GM19193 (cell line): ENCODE results near the gene HTT.

ENCODE experiments used
- POLR2A ChIP-seq: IDR thresholded peaks from 4 replicates; pipeline ENCODE4 v1.6.1; 2011; ENCODE audit not compliant: insufficient read depth, insufficient read length; ENCODE audit errors: extremely low read depth

Gene HTT

GRCh38 chr4:3267576-3268394 lies 193.3 kb downstream of the HTT start:
- TF ChIP-seq POLR2A, result no peak

- TF ChIP-seq POLR2A, result no peak
Observed at GRCh38 chr4:3268395-3269104, 194.1 kb downstream of the HTT start.

- TF ChIP-seq POLR2A, result no peak
Observed at GRCh38 chr4:3269105-3269927, 194.8 kb downstream of the HTT start.

GRCh38 chr4:3269991-3270611 lies 195.6 kb downstream of the HTT start:
- TF ChIP-seq POLR2A, result no peak

- no peak for TF ChIP-seq POLR2A
Observed at GRCh38 chr4:3271131-3271530, 196.7 kb downstream of the HTT start.

- TF ChIP-seq POLR2A, result no peak
Observed at GRCh38 chr4:3276986-3277385, 202.5 kb downstream of the HTT start.

GRCh38 chr4:3280466-3280865 lies 206.0 kb downstream of the HTT start:
- TF ChIP-seq POLR2A, result no peak

GRCh38 chr4:3283483-3283882 lies 209.0 kb downstream of the HTT start:
- TF ChIP-seq POLR2A, result no peak

GRCh38 chr4:3283916-3284315 lies 209.4 kb downstream of the HTT start:
- no peak for TF ChIP-seq POLR2A

- TF ChIP-seq POLR2A, result no peak
Observed at GRCh38 chr4:3284734-3285557, 210.5 kb downstream of the HTT start.

- TF ChIP-seq POLR2A, result no peak
Observed at GRCh38 chr4:3285558-3286334, 211.3 kb downstream of the HTT start.

GRCh38 chr4:3286335-3287175 lies 212.1 kb downstream of the HTT start:
- no peak for TF ChIP-seq POLR2A

- no peak for TF ChIP-seq POLR2A
Observed at GRCh38 chr4:3287271-3287971, 212.9 kb downstream of the HTT start.
